H1 (cell line): ENCODE measurements around the gene SPSB1. TPM values are rescaled to one million over a fixed set of nuclear protein-coding genes. Genes with fewer than 3 reads are reported as not detected.
A peak's percentile ranks its signal among the peaks of the same experiment; 100 is the strongest.

ENCODE experiments used
- CTCF ChIA-PET: fragments of 300-600 bp; sonication (Branson Sonifier 250); formaldehyde crosslinking; loops from one replicate; lab custom pipeline; 2021; ENCODE audit not compliant: partially characterized antibody; lab: Charles Lee
- POLR2A ChIA-PET: fragments of 300-600 bp; sonication (Branson Sonifier 250); formaldehyde crosslinking; loops from one replicate; lab custom pipeline; 2021; ENCODE audit warnings: inconsistent platforms; ENCODE audit not compliant: partially characterized antibody; lab: Charles Lee
- DNase-seq, 2 experiments: peaks; one replicate each; pipeline versions ENCODE4 v3.0.0 to v3.0.0-alpha.2; 2010 to 2022; ENCODE audit warnings: low spot score in 2 of 2, low read depth in 1 of 2, mixed read lengths in 1 of 2
- FAIRE-seq: peaks from 2 replicates; lab custom pipeline; 2011; peaks lifted over from hg19 to GRCh38; lab: Jason Lieb, UNC
- H2AFZ ChIP-seq: 2 replicates; pipeline ENCODE4 v1.8.1; 2012; ENCODE audit warnings: low read length, inconsistent platforms
- H2AK5ac ChIP-seq: 2 replicates; pipeline ENCODE4 v1.6.1; 2013; ENCODE audit warnings: low read depth, low read length
- H2BK120ac ChIP-seq: replicated peaks from 2 replicates; pipeline ENCODE3; 2013; ENCODE audit warnings: low read depth, low read length, inconsistent platforms
- H2BK12ac ChIP-seq: 2 replicates; pipeline ENCODE4 v1.6.1; 2013; ENCODE audit warnings: low read depth, low read length
- H2BK15ac ChIP-seq: 2 replicates; pipeline ENCODE4 v1.6.1; 2013; ENCODE audit warnings: low read length
- H2BK20ac ChIP-seq: 2 replicates; pipeline ENCODE4 v1.6.1; 2013; ENCODE audit warnings: low read length
- H2BK5ac ChIP-seq: 2 replicates; pipeline ENCODE4 v1.6.1; 2013; ENCODE audit warnings: low read depth, low read length
- H3K14ac ChIP-seq: 2 replicates; pipeline ENCODE4 v1.6.1; 2013; ENCODE audit warnings: inconsistent platforms; ENCODE audit not compliant: insufficient read length
- H3K18ac ChIP-seq: 2 replicates; pipeline ENCODE4 v1.6.1; 2013; ENCODE audit warnings: low read length; ENCODE audit errors: extremely low read depth
- H3K23ac ChIP-seq: 2 replicates; pipeline ENCODE4 v1.6.1; 2013; ENCODE audit warnings: inconsistent platforms; ENCODE audit not compliant: insufficient read length
- H3K23me2 ChIP-seq: 2 replicates; pipeline ENCODE4 v1.6.1; 2013; ENCODE audit warnings: low read depth, low read length
- H3K27ac ChIP-seq: 2 replicates; pipeline ENCODE4 v1.6.1; 2011; ENCODE audit warnings: low read depth, low read length, inconsistent platforms
- H3K27me3 ChIP-seq, 4 experiments: replicated peaks in 1 of 4; 1 replicate in 1 of 4; 2 replicates in 3 of 4; pipeline versions ENCODE4 v1.6.1 to v1.8.1; 2011 to 2013; ENCODE audit warnings: low read length in 3 of 4, mild to moderate bottlenecking in 3 of 4, inconsistent platforms in 2 of 4, mixed read lengths in 2 of 4, moderate library complexity in 1 of 4; ENCODE audit not compliant: control insufficient read depth in 3 of 4, insufficient read depth in 3 of 4; ENCODE audit errors: extremely low read depth in 1 of 4
- H3K36me3 ChIP-seq, 4 experiments: 2 replicates each; pipeline versions ENCODE4 v1.6.1 to v1.8.1; 2011 to 2013; ENCODE audit warnings: mild to moderate bottlenecking in 4 of 4, low read length in 3 of 4, moderate library complexity in 2 of 4, control low read depth in 1 of 4, inconsistent platforms in 1 of 4; ENCODE audit not compliant: insufficient read depth in 4 of 4, control insufficient read depth in 2 of 4
- H3K4ac ChIP-seq: replicated peaks from 2 replicates; pipeline ENCODE3; 2013; ENCODE audit warnings: low read length, low read depth, mixed read lengths, inconsistent platforms; ENCODE audit not compliant: insufficient read length
- H3K4me1 ChIP-seq, 4 experiments: replicated peaks in 1 of 4; 1 replicate in 1 of 4; 2 replicates in 3 of 4; pipeline versions ENCODE4 v1.6.1 to v1.8.1; 2011 to 2013; ENCODE audit warnings: low read length in 3 of 4, inconsistent platforms in 2 of 4, mixed read lengths in 1 of 4; ENCODE audit not compliant: insufficient read depth in 4 of 4, control insufficient read depth in 3 of 4
- H3K4me2 ChIP-seq, 2 experiments: 2 replicates each; pipeline versions ENCODE4 v1.6.1 to v1.8.1; 2011 to 2013; ENCODE audit warnings: low read depth in 2 of 2, low read length in 2 of 2, control low read depth in 1 of 2, inconsistent platforms in 1 of 2, mild to moderate bottlenecking in 1 of 2; ENCODE audit not compliant: insufficient read depth in 1 of 2
- H3K4me3 ChIP-seq, 4 experiments: fragments of 200-600, 300-600 bp in 1 of 4; sonication (generic), shearing (Covaris generic), sonication (Bioruptor Twin) in 1 of 4; 2 replicates each; pipeline versions ENCODE4 v1.5.1 to v1.8.1; 2011 to 2016; ENCODE audit warnings: low read length in 4 of 4, low read depth in 3 of 4, control low read depth in 2 of 4, inconsistent platforms in 2 of 4, mild to moderate bottlenecking in 2 of 4, mixed read lengths in 1 of 4, moderate library complexity in 1 of 4; ENCODE audit not compliant: insufficient read depth in 2 of 4; ENCODE audit errors: extremely low read depth in 1 of 4
- H3K56ac ChIP-seq: replicated peaks from 2 replicates; pipeline ENCODE3; 2013; ENCODE audit warnings: low read depth, mild to moderate bottlenecking, mixed read lengths, low read length, inconsistent platforms; ENCODE audit not compliant: insufficient read length
- H3K79me1 ChIP-seq: 2 replicates; pipeline ENCODE4 v1.6.1; 2013; ENCODE audit warnings: low read depth, low read length, control low read depth
- H3K79me2 ChIP-seq, 2 experiments: 2 replicates each; pipeline versions ENCODE4 v1.6.1 to v1.8.1; 2012 to 2013; ENCODE audit warnings: low read length in 2 of 2, mild to moderate bottlenecking in 2 of 2, inconsistent platforms in 1 of 2; ENCODE audit not compliant: insufficient read depth in 2 of 2, control insufficient read depth in 1 of 2
- H3K9ac ChIP-seq, 4 experiments: replicated peaks in 1 of 4; 1 replicate in 1 of 4; 2 replicates in 3 of 4; pipeline versions ENCODE4 v1.6.1 to v1.8.1; 2011 to 2013; ENCODE audit warnings: low read depth in 3 of 4, low read length in 3 of 4, control low read depth in 2 of 4, mild to moderate bottlenecking in 2 of 4, moderate library complexity in 2 of 4, inconsistent platforms in 1 of 4; ENCODE audit errors: extremely low read depth in 1 of 4
- H3K9me3 ChIP-seq, 2 experiments: 2 replicates each; pipeline versions ENCODE4 v1.6.1 to v1.8.1; 2012 to 2013; ENCODE audit warnings: mild to moderate bottlenecking in 2 of 2, moderate library complexity in 2 of 2, control low read depth in 1 of 2, inconsistent platforms in 1 of 2, low read depth in 1 of 2, low read length in 1 of 2, mixed read lengths in 1 of 2; ENCODE audit not compliant: insufficient read depth in 2 of 2
- H4K20me1 ChIP-seq, 2 experiments: replicated peaks in 1 of 2; 2 replicates each; pipeline versions ENCODE3 to v1.8.1; 2011 to 2013; ENCODE audit warnings: inconsistent platforms in 2 of 2, low read length in 2 of 2, mild to moderate bottlenecking in 1 of 2; ENCODE audit not compliant: insufficient read depth in 2 of 2, control insufficient read depth in 1 of 2
- H4K5ac ChIP-seq: 2 replicates; pipeline ENCODE4 v1.6.1; 2013; ENCODE audit warnings: low read length, low read depth, mixed read lengths, inconsistent platforms; ENCODE audit not compliant: insufficient read length
- H4K8ac ChIP-seq: 2 replicates; pipeline ENCODE4 v1.8.0; 2013; ENCODE audit warnings: mild to moderate bottlenecking, moderate library complexity, low read length, inconsistent platforms; ENCODE audit not compliant: insufficient read depth; ENCODE audit errors: extremely low read depth
- H4K91ac ChIP-seq: replicated peaks from 2 replicates; pipeline ENCODE3; 2013; ENCODE audit warnings: low read length, mixed read lengths, inconsistent platforms; ENCODE audit not compliant: insufficient read length
- CHD2 ChIP-seq: IDR thresholded peaks from 2 replicates; pipeline ENCODE4 v1.6.1; 2012; ENCODE audit warnings: low read length, improper control_type of control experiment
- EGR1 ChIP-seq: IDR thresholded peaks from 2 replicates; pipeline ENCODE4 v1.6.1; 2011; ENCODE audit warnings: low read depth, low read length, borderline replicate concordance
- JUND ChIP-seq: IDR thresholded peaks from 2 replicates; pipeline ENCODE4 v1.6.1; 2011; ENCODE audit warnings: mild to moderate bottlenecking, improper control_type of control experiment, low read length
- KDM5A ChIP-seq: fragments of 200-600 bp; IDR thresholded peaks from 2 replicates; pipeline ENCODE4 v1.7.1; 2012; ENCODE audit warnings: mild to moderate bottlenecking, low read length, inconsistent platforms, mixed read lengths
- POLR2AphosphoS5 ChIP-seq: IDR thresholded peaks from 2 replicates; pipeline ENCODE4 v1.6.1; 2011; ENCODE audit warnings: low read depth, low read length
- POU5F1 ChIP-seq: IDR thresholded peaks from 2 replicates; pipeline ENCODE4 v1.6.1; 2011; ENCODE audit warnings: low read depth, mild to moderate bottlenecking, low read length, moderate library complexity
- SIX5 ChIP-seq: IDR thresholded peaks from 2 replicates; pipeline ENCODE4 v1.6.1; 2011; ENCODE audit warnings: mild to moderate bottlenecking, low read depth, low read length
- SP2 ChIP-seq: IDR thresholded peaks from 2 replicates; pipeline ENCODE4 v1.6.1; 2012; ENCODE audit warnings: mild to moderate bottlenecking, low read length, inconsistent platforms
- SP4 ChIP-seq: IDR thresholded peaks from 2 replicates; pipeline ENCODE4 v1.6.1; 2012; ENCODE audit warnings: low read length, inconsistent platforms
- SUZ12 ChIP-seq: fragments of 200-600 bp; sonication (generic); IDR thresholded peaks from 2 replicates; pipeline ENCODE4 v1.6.1; 2012; ENCODE audit warnings: mild to moderate bottlenecking, inconsistent platforms, low read length, moderate library complexity, mixed read lengths
- USF2 ChIP-seq: IDR thresholded peaks from 2 replicates; pipeline ENCODE4 v1.6.1; 2011; ENCODE audit warnings: low read length, improper control_type of control experiment
- WGBS, 2 experiments: shearing (Covaris generic) in 1 of 2; methylation state at CpG; one replicate each; pipeline versions ENCODE4 v1.1.6 to v1.1.7; 2013 to 2015; ENCODE audit warnings: low lambda C conversion rate in 2 of 2, mixed read lengths in 2 of 2, inconsistent platforms in 1 of 2, low coverage in 1 of 2, missing lambda C conversion rate in 1 of 2; ENCODE audit not compliant: insufficient replicate concordance in 2 of 2, insufficient coverage in 1 of 2, insufficient read length in 1 of 2; ENCODE audit errors: extremely low coverage in 1 of 2, missing lambda C conversion rate in 1 of 2; 5-methylcytosine and 5-hydroxymethylcytosine counted together
- polyA plus RNA-seq, 7 experiments: library from polyadenylated mRNA; depleted of rRNA in 3 of 7; stranded (reverse) in 5 of 7; unstranded in 2 of 7; fragments of >200 nt in 5 of 7; fragments of 200-250 nt in 2 of 7; gene quantifications; 1 replicate in 5 of 7; 2 replicates in 1 of 7; 4 replicates in 1 of 7; pipeline versions ENCODE4 v1.2.1 to v1.2.3, GENCODE V29; 2011 to 2013; ENCODE audit warnings: missing spikeins in 2 of 7, mixed read lengths in 2 of 7
- total RNA-seq: library from RNA; stranded (reverse); fragmentation: NEBNext Ultra II Directional; extraction: Animal tissue kit (Norgen Biotek cat#: 25700); gene quantifications from 2 replicates; pipeline ENCODE4 v1.2.1, GENCODE V29; 2021

SPSB1 gene
- total and polyA plus RNA-seq, 2 of the 8 experiments (the other 6 are each of a cell fraction or from before 2014, with no cell fraction given) = 5.3 to 6.4 TPM

- Histone ChIP-seq H3K9ac (no peak overlapping the region; a peak in 1 of 7 replicates), H3K4ac (no peak overlapping the region), H2BK12ac (peak overlapping the region; percentile 32; the same call in 1 of the 2 replicates), H3K23me2 (0 out of 2 replicates have a peak, but pooled peaks cover 2% of the 10 kb centered on the region), H2BK5ac (0 out of 2 replicates have a peak overlapping the region, but pooled peaks have one; percentile 36), H3K79me1 (no peaks in the 10 kb centered on the region), H3K4me2 (no peak overlapping the region), H4K91ac (peak overlapping the region; percentile 78), H4K8ac (no peak overlapping the region; the same call in 1 of the 2 replicates), H2BK20ac (0 out of 2 replicates have a peak overlapping the region, but pooled peaks have one; percentile 3), H3K27me3 (no peaks in the 10 kb centered on the region), H4K20me1 (peaks cover 0 to 1% of the 10 kb centered on the region in 2 experiments), H3K4me3 (no peak overlapping the region), H3K18ac (peak overlapping the region; percentile 86; the same call in 1 of the 2 replicates), H2AK5ac (0 out of 2 replicates have a peak overlapping the region, but pooled peaks have one; percentile 42), H2BK15ac (peak overlapping the region; percentile 25; the same call in 1 of the 2 replicates), H2BK120ac (no peak overlapping the region), H3K23ac (no peak overlapping the region), H3K79me2 (no peaks in the 10 kb centered on the region), H3K27ac (no peak overlapping the region), H2AFZ (no peak overlapping the region), H3K9me3 (no peaks in the 10 kb centered on the region), H3K56ac (no peak overlapping the region), H3K36me3 (no peaks in the 10 kb centered on the region), H3K4me1 (peaks cover 17 to 37% (median 30%) of the 10 kb centered on the region in 4 experiments), H4K5ac (peak overlapping the region; percentile 30), H3K14ac (no peak overlapping the region)
- ChIA-PET CTCF (interaction anchor here (0.5 to 12.2 kb wide), 32 partner anchors 10 to 423 kb away, joined by 3 to 127 read pairs (median 4); partner anchors contain the start of gene H6PD), POLR2A (interaction anchor here (0.8 to 2.1 kb wide), 7 partner anchors 9 to 370 kb away, joined by 3 to 8 read pairs (median 3); partner anchors contain the start of gene SLC2A7)
- no peak for FAIRE-seq
- no peak for DNase-seq
- 74% methylated on average over 16 of the region's 21 CpGs; no CpG with 5 or more reads in 1 of the 2 experiments for WGBS, 2 experiments
- TF ChIP-seq SP4 (no peak), EGR1 (no peak), POU5F1 (no peak), SUZ12 (no peak), SP2 (no peak), CHD2 (no peak), KDM5A (no peak), POLR2AphosphoS5 (no peak), SIX5 (no peak), JUND (no peak), USF2 (no peak)
Measured at GRCh38 chr1:9250411-9251381, 42.0 kb upstream of the SPSB1 start.
